ENCODE data around the gene C5orf47.

DNA sequence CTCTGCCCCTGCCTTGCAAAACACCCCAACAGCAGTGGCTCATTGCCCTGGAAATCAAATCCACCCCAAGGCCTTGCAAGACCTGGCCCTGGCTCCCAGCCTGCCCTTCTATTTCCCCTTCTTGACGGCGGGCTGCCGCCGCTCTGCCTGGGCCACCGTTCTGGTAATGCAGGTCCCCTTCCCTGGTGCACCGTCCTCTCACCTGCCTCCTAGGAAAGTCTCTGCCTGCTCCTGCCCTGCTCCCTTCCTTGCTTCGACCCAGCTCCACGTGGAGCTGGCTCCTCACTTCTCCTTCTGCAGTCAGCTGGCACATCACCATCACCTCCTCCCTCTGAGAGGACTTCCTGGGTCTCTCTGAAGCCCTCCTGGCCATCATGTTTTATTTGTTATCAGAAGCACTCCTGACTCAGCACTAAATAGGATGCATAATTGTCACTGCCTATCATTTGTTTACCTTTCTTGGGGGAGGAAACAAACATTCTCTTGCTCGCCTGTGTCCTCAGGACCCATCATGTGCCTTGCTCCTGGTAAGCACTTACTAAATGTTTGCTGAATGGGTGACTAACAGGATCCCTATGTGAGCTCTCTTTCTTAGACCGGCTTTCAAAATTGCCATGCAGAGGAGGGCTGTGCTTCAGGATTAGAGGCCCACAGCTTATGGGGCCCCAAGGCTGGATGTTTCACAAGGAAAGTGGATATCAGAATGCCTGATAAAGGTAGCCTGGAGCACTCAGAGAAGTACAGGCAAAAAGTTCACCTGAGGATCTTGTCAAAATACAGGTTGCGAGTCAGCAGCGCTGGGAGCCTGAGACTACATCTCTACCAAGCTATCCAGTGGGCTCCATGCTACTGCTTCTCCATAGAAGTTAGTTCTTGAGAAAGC, 19.6 kb upstream of the C5orf47 start:
- no peak for TF ChIP-seq REST (IDR thresholded peaks at IDR 0.05; ENCODE audit: insufficient read depth in 1 of 2, low read depth in 2 of 2, low read length in 2 of 2)
- no peak for TF ChIP-seq TAF1 (IDR thresholded peaks at IDR 0.05; ENCODE audit: borderline replicate concordance, insufficient read depth, low read length)

All from PFSK-1 (cell line).